ENCODE measurements around the gene ZNF490. TPM values are rescaled to one million over a fixed set of nuclear protein-coding genes. Genes with fewer than 3 reads are reported as not detected.
A peak's percentile ranks its signal among the peaks of the same experiment; 100 is the strongest.

ZNF490 gene
- total and polyA plus RNA-seq, 10 of the 15 experiments (the other 5 are each of a cell fraction or from before 2014, with no cell fraction given): 0.57 to 8.4 (median 3.2) TPM

DNA sequence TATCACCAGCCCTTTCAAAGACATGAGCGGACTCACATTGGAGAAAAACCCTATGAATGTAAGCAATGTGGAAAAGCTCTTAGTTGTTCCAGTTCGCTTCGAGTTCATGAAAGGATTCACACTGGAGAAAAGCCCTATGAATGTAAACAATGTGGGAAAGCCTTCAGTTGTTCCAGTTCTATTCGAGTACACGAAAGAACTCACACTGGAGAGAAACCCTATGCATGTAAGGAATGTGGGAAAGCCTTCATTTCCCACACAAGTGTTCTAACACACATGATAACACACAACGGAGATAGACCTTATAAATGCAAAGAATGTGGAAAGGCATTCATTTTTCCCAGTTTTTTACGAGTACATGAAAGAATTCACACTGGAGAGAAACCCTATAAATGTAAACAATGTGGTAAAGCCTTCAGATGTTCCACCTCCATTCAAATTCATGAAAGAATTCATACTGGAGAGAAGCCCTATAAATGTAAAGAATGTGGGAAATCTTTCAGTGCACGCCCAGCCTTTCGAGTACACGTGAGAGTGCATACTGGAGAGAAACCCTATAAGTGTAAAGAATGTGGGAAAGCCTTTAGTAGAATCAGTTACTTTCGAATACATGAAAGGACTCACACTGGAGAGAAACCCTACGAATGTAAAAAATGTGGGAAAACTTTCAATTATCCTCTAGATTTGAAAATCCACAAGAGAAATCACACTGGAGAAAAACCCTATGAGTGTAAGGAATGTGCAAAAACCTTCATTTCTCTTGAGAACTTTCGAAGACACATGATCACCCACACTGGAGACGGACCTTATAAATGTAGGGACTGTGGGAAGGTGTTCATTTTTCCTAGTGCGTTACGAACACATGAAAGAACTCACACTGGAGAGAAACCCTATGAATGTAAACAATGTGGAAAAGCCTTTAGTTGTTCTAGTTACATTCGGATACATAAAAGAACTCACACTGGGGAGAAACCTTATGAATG, 17.7 kb upstream of the ZNF490 start:
- TF ChIP-seq SMC3 (IDR thresholded peaks at IDR 0.05; ENCODE audit: borderline replicate concordance, low read length) (no peak), CEBPB (IDR thresholded peaks at IDR 0.05; ENCODE audit: borderline replicate concordance in 1 of 2, low read depth in 2 of 2, low read length in 2 of 2) (no peak), EZH2 (IDR thresholded peaks at IDR 0.05; ENCODE audit: borderline replicate concordance, control insufficient read depth, low read depth, low read length) (no peak), MYC (IDR thresholded peaks at IDR 0.05; ENCODE audit: insufficient read depth, insufficient read length, insufficient replicate concordance, low read length, severe bottlenecking) (no peak), CHD2 (IDR thresholded peaks at IDR 0.05; ENCODE audit: borderline replicate concordance, low read depth, low read length) (no peak), TCF3 (IDR thresholded peaks at IDR 0.05; ENCODE audit: borderline replicate concordance, insufficient read depth, low read depth, low read length) (no peak), REST (IDR thresholded peaks at IDR 0.05; ENCODE audit: low read depth, low read length) (no peak), RAD51 (IDR thresholded peaks at IDR 0.05) (no peak), ZNF217 (IDR thresholded peaks at IDR 0.05) (peak; percentile 62; the same call in 1 of the 2 replicates), NR2C2 (IDR thresholded peaks at IDR 0.05; ENCODE audit: borderline replicate concordance, control insufficient read depth, insufficient read length, low read depth) (no peak), MTA2 (IDR thresholded peaks at IDR 0.05; ENCODE audit: low read depth) (no peak), NFYB (IDR thresholded peaks at IDR 0.05; ENCODE audit: insufficient read depth, low read depth, low read length) (no peak), ZNF24 (IDR thresholded peaks at IDR 0.05) (no peak), TARDBP (IDR thresholded peaks at IDR 0.05; ENCODE audit: borderline replicate concordance) (no peak), NBN (IDR thresholded peaks at IDR 0.05) (no peak), CBX5 (IDR thresholded peaks at IDR 0.05; ENCODE audit: low read depth) (peak; percentile 87), SREBF1 (IDR thresholded peaks at IDR 0.05; ENCODE audit: low read length) (no peak), KLF5 (IDR thresholded peaks at IDR 0.05; ENCODE audit: partially characterized antibody) (peak; percentile 86), PML (IDR thresholded peaks at IDR 0.05; ENCODE audit: low read length) (no peak)
- Histone ChIP-seq H3K9ac (ENCODE audit: control insufficient read depth, insufficient read depth, low read length) (no peak overlapping the region), H3K27me3 (replicated peaks in 1 of 2; ENCODE audit: control insufficient read depth in 2 of 2, insufficient read depth in 2 of 2, low read length in 1 of 2) (no peaks in the 10 kb centered on the region), H3K4me2 (ENCODE audit: control insufficient read depth, insufficient read depth) (no peak overlapping the region), H2AFZ (ENCODE audit: control insufficient read depth, low read depth, low read length) (no peak overlapping the region), H3K36me3 (ENCODE audit: control insufficient read depth in 2 of 2, insufficient read depth in 2 of 2, low read length in 1 of 2) (peaks cover 10 to 33% of the 10 kb centered on the region in 2 experiments), H3K4me3 (no peak overlapping the region), H3K79me2 (ENCODE audit: control insufficient read depth, insufficient read depth, low read length) (no peaks in the 10 kb centered on the region; the same call in 1 of the 2 replicates), H3K9me3 (replicated peaks; ENCODE audit: control insufficient read depth, insufficient read depth, low read length) (peaks cover 38% of the 10 kb centered on the region), H3K27ac (ENCODE audit: control insufficient read depth, insufficient read depth) (no peak overlapping the region), H4K20me1 (ENCODE audit: control insufficient read depth, insufficient read depth) (no peaks in the 10 kb centered on the region), H3K4me1 (ENCODE audit: control insufficient read depth, insufficient read depth, low read length) (no peaks in the 10 kb centered on the region)
- no peak for FAIRE-seq
- intact Hi-C loops (cut with micrococcal nuclease; ENCODE audit: unreplicated experiment): no loop called here
- ATAC-seq: no peak
- ChIA-PET RAD21 (ENCODE audit: unreplicated experiment) (no interaction called here), CTCF (interaction anchor here (0.9 kb wide), 1 partner anchor 11 kb away, joined by 3 read pairs; no protein-coding TSS in a partner anchor), SMC1A (ENCODE audit: uncharacterized antibody, unreplicated experiment) (interaction anchor here (0.8 kb wide), 1 partner anchor 12 kb away, joined by 3 read pairs; no protein-coding TSS in a partner anchor), POLR2A (no interaction called here)
- no peak for DNase-seq (ENCODE audit: low read depth, low spot score)
- no TSS peak for BruUV-seq (replicated peaks)
- WGBS (ENCODE audit: insufficient coverage, insufficient replicate concordance, low lambda C conversion rate, missing lambda C conversion rate): 97% methylated on average over 17 of the region's 17 CpGs
- in situ Hi-C loops (cut with MboI): no loop called here

Measured in GM12878 (cell line).